ENCODE data around the gene CRYBG3.
"Not testable (repeated sequence)": the region's sequence is repeated elsewhere in the genome, so short reads cannot be mapped to it uniquely, and the experiment has no call there.

CRYBG3 gene

GRCh38 chr3:97901313-97902248, 79.8 kb downstream of the CRYBG3 start:
- Histone ChIP-seq H3K36me3 (ENCODE audit: control insufficient read depth in 1 of 2, insufficient read depth in 2 of 2, low read length in 2 of 2) (peaks cover 2 to 11% of the 10 kb centered on the region in 2 donors), H3K27me3 (ENCODE audit: low read depth, low read length) (no peaks in the 10 kb centered on the region), H3K4me1 (ENCODE audit: control insufficient read depth in 1 of 2, insufficient read depth in 2 of 2, low read length in 2 of 2) (peaks cover 0 to 5% of the 10 kb centered on the region in 2 donors), H3K9me3 (ENCODE audit: control insufficient read depth in 1 of 2, low read length in 2 of 2) (no peaks in the 10 kb centered on the region), H3K4me3 (ENCODE audit: low read depth in 1 of 2, low read length in 2 of 2) (no peak overlapping the region), H3K27ac (ENCODE audit: low read length) (peak overlapping the region; percentile 46)

GRCh38 chr3:97909830-97910229, 88.0 kb downstream of the CRYBG3 start:
- H3K4me1 ChIP-seq (ENCODE audit: control insufficient read depth in 1 of 2, insufficient read depth in 2 of 2, low read length in 2 of 2); H3K4me3 ChIP-seq (ENCODE audit: low read depth in 1 of 2, low read length in 2 of 2); H3K27me3 ChIP-seq (ENCODE audit: low read depth, low read length); H3K27ac ChIP-seq (ENCODE audit: low read length); H3K9me3 ChIP-seq (ENCODE audit: control insufficient read depth in 1 of 2, low read length in 2 of 2): not testable (repeated sequence)
- peaks cover 14 to 17% of the 10 kb centered on the region in 2 donors for H3K36me3 ChIP-seq (ENCODE audit: control insufficient read depth in 1 of 2, insufficient read depth in 2 of 2, low read length in 2 of 2)

GRCh38 chr3:97910236-97910831, 88.5 kb downstream of the CRYBG3 start:
- H3K36me3 ChIP-seq (ENCODE audit: control insufficient read depth in 1 of 2, insufficient read depth in 2 of 2, low read length in 2 of 2), result peaks cover 14 to 17% of the 10 kb centered on the region in 2 donors
- not testable (repeated sequence) for H3K4me3 ChIP-seq (ENCODE audit: low read depth in 1 of 2, low read length in 2 of 2); H3K27me3 ChIP-seq (ENCODE audit: low read depth, low read length); H3K9me3 ChIP-seq (ENCODE audit: control insufficient read depth in 1 of 2, low read length in 2 of 2); H3K4me1 ChIP-seq (ENCODE audit: control insufficient read depth in 1 of 2, insufficient read depth in 2 of 2, low read length in 2 of 2); H3K27ac ChIP-seq (ENCODE audit: low read length)

GRCh38 chr3:97910931-97911351, 89.1 kb downstream of the CRYBG3 start:
- H3K9me3 ChIP-seq (ENCODE audit: control insufficient read depth in 1 of 2, low read length in 2 of 2), result no peaks in the 10 kb centered on the region
- H3K36me3 ChIP-seq (ENCODE audit: control insufficient read depth in 1 of 2, insufficient read depth in 2 of 2, low read length in 2 of 2), result peaks cover 17 to 20% of the 10 kb centered on the region in 2 donors
- no peaks in the 10 kb centered on the region for H3K4me1 ChIP-seq (ENCODE audit: control insufficient read depth in 1 of 2, insufficient read depth in 2 of 2, low read length in 2 of 2)
- no peak overlapping the region for H3K4me3 ChIP-seq (ENCODE audit: low read depth in 1 of 2, low read length in 2 of 2)
- H3K27me3 ChIP-seq (ENCODE audit: low read depth, low read length), result no peaks in the 10 kb centered on the region
- no peak overlapping the region for H3K27ac ChIP-seq (ENCODE audit: low read length)

GRCh38 chr3:97911459-97911858, 89.6 kb downstream of the CRYBG3 start:
- Histone ChIP-seq H3K4me1 (ENCODE audit: control insufficient read depth in 1 of 2, insufficient read depth in 2 of 2, low read length in 2 of 2) (no peaks in the 10 kb centered on the region), H3K27me3 (ENCODE audit: low read depth, low read length) (no peaks in the 10 kb centered on the region), H3K27ac (ENCODE audit: low read length) (no peak overlapping the region), H3K9me3 (ENCODE audit: control insufficient read depth in 1 of 2, low read length in 2 of 2) (no peaks in the 10 kb centered on the region), H3K36me3 (ENCODE audit: control insufficient read depth in 1 of 2, insufficient read depth in 2 of 2, low read length in 2 of 2) (peaks cover 21 to 25% of the 10 kb centered on the region in 2 donors), H3K4me3 (ENCODE audit: low read depth in 1 of 2, low read length in 2 of 2) (no peak overlapping the region)

- Histone ChIP-seq H3K9me3 (ENCODE audit: control insufficient read depth in 1 of 2, low read length in 2 of 2) (no peaks in the 10 kb centered on the region), H3K27me3 (ENCODE audit: low read depth, low read length) (no peaks in the 10 kb centered on the region), H3K27ac (ENCODE audit: low read length) (no peak overlapping the region), H3K4me1 (ENCODE audit: control insufficient read depth in 1 of 2, insufficient read depth in 2 of 2, low read length in 2 of 2) (no peaks in the 10 kb centered on the region), H3K36me3 (ENCODE audit: control insufficient read depth in 1 of 2, insufficient read depth in 2 of 2, low read length in 2 of 2) (peaks cover 37 to 45% of the 10 kb centered on the region in 2 donors), H3K4me3 (ENCODE audit: low read depth in 1 of 2, low read length in 2 of 2) (no peak overlapping the region)
These were observed 92.6 kb downstream of the CRYBG3 start for GRCh38 chr3:97914388-97914787.

GRCh38 chr3:97916576-97916975, 94.8 kb downstream of the CRYBG3 start:
- Histone ChIP-seq H3K27me3 (ENCODE audit: low read depth, low read length) (no peaks in the 10 kb centered on the region), H3K36me3 (ENCODE audit: control insufficient read depth in 1 of 2, insufficient read depth in 2 of 2, low read length in 2 of 2) (peaks cover 37 to 45% of the 10 kb centered on the region in 2 donors), H3K4me1 (ENCODE audit: control insufficient read depth in 1 of 2, insufficient read depth in 2 of 2, low read length in 2 of 2) (no peaks in the 10 kb centered on the region), H3K4me3 (ENCODE audit: low read depth in 1 of 2, low read length in 2 of 2) (no peak overlapping the region), H3K27ac (ENCODE audit: low read length) (no peak overlapping the region), H3K9me3 (ENCODE audit: control insufficient read depth in 1 of 2, low read length in 2 of 2) (no peaks in the 10 kb centered on the region)

- no peak overlapping the region for H3K4me3 ChIP-seq (ENCODE audit: low read depth in 1 of 2, low read length in 2 of 2)
- H3K36me3 ChIP-seq (ENCODE audit: control insufficient read depth in 1 of 2, insufficient read depth in 2 of 2, low read length in 2 of 2), result peaks cover 35 to 45% of the 10 kb centered on the region in 2 donors
- no peak overlapping the region for H3K27ac ChIP-seq (ENCODE audit: low read length)
- H3K4me1 ChIP-seq (ENCODE audit: control insufficient read depth in 1 of 2, insufficient read depth in 2 of 2, low read length in 2 of 2), result no peaks in the 10 kb centered on the region
- no peaks in the 10 kb centered on the region for H3K27me3 ChIP-seq (ENCODE audit: low read depth, low read length)
- no peaks in the 10 kb centered on the region for H3K9me3 ChIP-seq (ENCODE audit: control insufficient read depth in 1 of 2, low read length in 2 of 2)
These were observed 96.2 kb downstream of the CRYBG3 start for GRCh38 chr3:97917813-97918536.

- H3K9me3 ChIP-seq (ENCODE audit: control insufficient read depth in 1 of 2, low read length in 2 of 2), result no peaks in the 10 kb centered on the region
- H3K4me1 ChIP-seq (ENCODE audit: control insufficient read depth in 1 of 2, insufficient read depth in 2 of 2, low read length in 2 of 2), result no peaks in the 10 kb centered on the region
- H3K4me3 ChIP-seq (ENCODE audit: low read depth in 1 of 2, low read length in 2 of 2), result no peak overlapping the region
- no peaks in the 10 kb centered on the region for H3K27me3 ChIP-seq (ENCODE audit: low read depth, low read length)
- no peak overlapping the region for H3K27ac ChIP-seq (ENCODE audit: low read length)
- H3K36me3 ChIP-seq (ENCODE audit: control insufficient read depth in 1 of 2, insufficient read depth in 2 of 2, low read length in 2 of 2), result peaks cover 0 to 44% of the 10 kb centered on the region in 2 donors
These were observed 105.9 kb downstream of the CRYBG3 start for GRCh38 chr3:97927704-97928103.

- H3K9me3 ChIP-seq (ENCODE audit: control insufficient read depth in 1 of 2, low read length in 2 of 2), result no peaks in the 10 kb centered on the region
- H3K36me3 ChIP-seq (ENCODE audit: control insufficient read depth in 1 of 2, insufficient read depth in 2 of 2, low read length in 2 of 2), result peaks cover 0 to 50% of the 10 kb centered on the region in 2 donors
- no peaks in the 10 kb centered on the region for H3K27me3 ChIP-seq (ENCODE audit: low read depth, low read length)
- H3K4me3 ChIP-seq (ENCODE audit: low read depth in 1 of 2, low read length in 2 of 2), result no peak overlapping the region
- H3K4me1 ChIP-seq (ENCODE audit: control insufficient read depth in 1 of 2, insufficient read depth in 2 of 2, low read length in 2 of 2), result no peaks in the 10 kb centered on the region
- H3K27ac ChIP-seq (ENCODE audit: low read length), result no peak overlapping the region
These were observed 107.2 kb downstream of the CRYBG3 start for GRCh38 chr3:97928986-97929385.

GRCh38 chr3:97930018-97930417, 108.2 kb downstream of the CRYBG3 start:
- Histone ChIP-seq H3K27ac (ENCODE audit: low read length) (no peak overlapping the region), H3K9me3 (ENCODE audit: control insufficient read depth in 1 of 2, low read length in 2 of 2) (no peaks in the 10 kb centered on the region), H3K4me1 (ENCODE audit: control insufficient read depth in 1 of 2, insufficient read depth in 2 of 2, low read length in 2 of 2) (no peaks in the 10 kb centered on the region), H3K27me3 (ENCODE audit: low read depth, low read length) (no peaks in the 10 kb centered on the region), H3K36me3 (ENCODE audit: control insufficient read depth in 1 of 2, insufficient read depth in 2 of 2, low read length in 2 of 2) (peaks cover 4 to 46% of the 10 kb centered on the region in 2 donors), H3K4me3 (ENCODE audit: low read depth in 1 of 2, low read length in 2 of 2) (no peak overlapping the region)
